ENCODE measurements around the gene FAM177B.
"Not testable (repeated sequence)": the region's sequence is repeated elsewhere in the genome, so short reads cannot be mapped to it uniquely, and the experiment has no call there.

FAM177B gene

GRCh38 chr1:222739929-222740328, 2.9 kb downstream of the FAM177B start:
- no peak for DNase-seq (ENCODE audit: low read depth)

GRCh38 chr1:222741630-222742457, 4.8 kb downstream of the FAM177B start:
- DNase-seq (ENCODE audit: low read depth), result not testable (repeated sequence)

GRCh38 chr1:222749927-222750326, 12.9 kb downstream of the FAM177B start:
- peak; percentile 7 for DNase-seq (ENCODE audit: low read depth)

- DNase-seq (ENCODE audit: low read depth), result no peak
Measured at GRCh38 chr1:222750651-222751050, 13.6 kb downstream of the FAM177B start.

DNA sequence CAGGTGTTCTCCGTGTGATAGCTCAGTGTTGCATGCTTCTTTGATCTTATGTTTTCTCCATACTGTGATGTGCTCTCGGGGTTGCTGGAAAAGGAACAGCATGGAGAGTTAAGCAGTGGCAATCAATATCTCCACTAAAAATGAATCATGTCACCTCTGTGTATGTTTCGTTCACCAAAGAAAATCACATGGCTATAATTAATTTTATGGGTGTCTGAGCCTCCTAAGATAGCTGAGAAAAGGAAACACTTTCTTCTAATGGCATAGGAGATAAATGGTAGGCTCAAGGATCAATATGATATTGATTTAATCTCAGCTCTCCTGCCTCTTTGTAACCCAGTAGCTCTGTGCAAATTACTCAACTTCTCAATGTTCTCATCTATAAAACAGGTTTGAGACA, 14.3 kb downstream of the FAM177B start:
- no peak for DNase-seq (ENCODE audit: low read depth)

DNA sequence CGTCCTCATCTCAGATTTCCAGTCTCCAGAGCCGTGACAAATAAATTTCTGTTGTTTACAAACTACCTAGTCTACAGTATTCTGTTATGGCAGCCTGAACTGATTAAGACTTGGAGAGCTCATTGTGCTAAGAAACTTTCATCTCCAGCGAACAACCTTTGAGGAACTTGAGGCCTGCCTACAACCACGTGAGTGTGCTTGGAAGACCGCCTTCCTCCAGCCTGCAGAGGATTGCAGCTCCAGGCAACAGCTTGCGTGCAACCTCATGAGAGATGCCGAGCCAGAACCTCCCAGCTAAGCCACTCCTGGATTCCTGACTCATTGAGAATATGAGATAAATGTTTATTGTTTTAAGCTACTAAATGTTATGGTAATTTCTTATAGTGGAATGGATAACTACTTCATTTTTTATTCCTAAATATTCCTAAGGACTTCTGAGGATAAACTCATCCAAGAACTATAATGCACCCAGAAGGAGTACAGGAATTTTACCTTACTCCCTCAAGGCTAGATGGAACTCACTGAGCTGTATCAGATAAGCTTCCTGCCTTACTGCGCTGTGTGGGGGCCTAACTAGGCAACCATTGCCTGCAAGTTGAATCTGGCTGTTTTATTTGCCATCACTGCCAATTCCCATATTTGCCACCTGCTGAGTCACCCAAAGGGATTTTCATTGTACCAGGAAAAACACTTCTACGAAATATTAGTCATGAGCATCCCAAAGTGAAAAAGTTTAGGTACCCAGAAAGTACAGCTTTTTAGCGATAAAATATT, 17.6 kb downstream of the FAM177B start:
- DNase-seq (ENCODE audit: low read depth), result peak; percentile 93

- DNase-seq (ENCODE audit: low read depth), result no peak
Measured at GRCh38 chr1:222757646-222758268, 20.8 kb downstream of the FAM177B start.

DNA sequence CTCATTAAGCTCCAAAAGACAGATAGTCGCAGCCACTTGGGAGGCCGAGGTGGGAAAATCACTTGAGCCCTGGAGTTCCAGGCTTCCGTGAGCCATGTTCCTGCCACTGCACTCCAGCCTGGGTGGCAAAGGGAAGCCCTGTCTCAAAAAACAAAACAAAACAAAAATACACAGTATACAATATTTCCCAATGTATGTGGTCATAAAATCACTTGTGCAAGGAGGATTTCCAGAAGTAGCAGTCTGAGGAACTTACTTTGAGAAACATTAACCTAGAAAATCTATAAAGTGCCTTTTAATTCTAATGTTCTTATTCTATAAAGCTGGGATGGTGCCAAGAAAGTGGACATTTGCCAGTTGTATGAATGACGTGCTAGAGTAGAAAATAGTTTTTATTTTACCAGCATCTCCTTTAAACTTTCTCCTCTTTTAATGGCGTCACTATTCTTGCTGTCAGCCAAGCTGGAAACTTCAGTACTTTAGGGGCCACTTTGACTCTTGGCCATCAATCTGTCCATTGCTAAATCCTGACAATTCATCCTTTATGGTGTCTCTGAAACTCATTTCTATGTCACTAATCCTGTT, 22.5 kb downstream of the FAM177B start:
- no peak for DNase-seq (ENCODE audit: low read depth)

DNA sequence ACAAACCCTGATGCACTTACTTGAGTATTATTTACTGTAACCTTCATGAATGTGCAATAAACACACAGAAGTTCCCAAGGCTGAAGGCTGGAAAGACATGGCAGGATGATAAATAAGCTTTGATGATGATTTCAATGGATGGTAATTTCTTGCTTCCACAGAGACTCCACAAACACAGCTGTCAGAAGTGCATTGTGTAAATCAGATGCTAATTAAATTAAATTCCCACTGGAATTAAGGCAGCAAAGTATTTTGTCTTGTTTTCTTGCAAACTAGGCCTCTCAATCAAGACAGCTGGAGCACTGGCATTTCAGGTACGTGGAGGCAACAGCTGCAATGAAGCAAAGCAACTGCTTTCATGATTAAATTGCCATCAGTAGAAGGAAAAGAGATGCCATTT, 24.1 kb downstream of the FAM177B start:
- no peak for DNase-seq (ENCODE audit: low read depth)

DNA sequence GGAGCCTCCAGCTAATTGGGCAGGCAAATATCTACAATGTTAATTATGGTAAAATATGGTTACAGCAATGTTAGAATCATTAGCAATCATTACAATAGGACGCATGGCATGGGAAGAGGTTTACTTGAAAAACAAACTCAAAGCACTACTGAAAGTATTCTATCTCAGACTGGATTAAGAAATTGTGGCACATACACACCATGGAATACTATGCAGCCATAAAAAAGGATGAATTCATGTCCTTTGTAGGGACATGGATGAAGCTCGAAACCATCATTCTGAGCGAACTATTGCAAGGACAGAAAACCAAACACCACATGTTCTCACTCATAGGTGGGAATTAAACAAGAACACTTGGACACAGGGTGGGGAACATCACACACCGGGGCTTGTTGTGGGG, 25.2 kb downstream of the FAM177B start:
- not testable (repeated sequence) for DNase-seq (ENCODE audit: low read depth)

- DNase-seq (ENCODE audit: low read depth), result no peak
Measured at GRCh38 chr1:222767152-222767571, 30.2 kb downstream of the FAM177B start.

- DNase-seq (ENCODE audit: low read depth), result no peak
Measured at GRCh38 chr1:222768592-222768991, 31.6 kb downstream of the FAM177B start.

DNA sequence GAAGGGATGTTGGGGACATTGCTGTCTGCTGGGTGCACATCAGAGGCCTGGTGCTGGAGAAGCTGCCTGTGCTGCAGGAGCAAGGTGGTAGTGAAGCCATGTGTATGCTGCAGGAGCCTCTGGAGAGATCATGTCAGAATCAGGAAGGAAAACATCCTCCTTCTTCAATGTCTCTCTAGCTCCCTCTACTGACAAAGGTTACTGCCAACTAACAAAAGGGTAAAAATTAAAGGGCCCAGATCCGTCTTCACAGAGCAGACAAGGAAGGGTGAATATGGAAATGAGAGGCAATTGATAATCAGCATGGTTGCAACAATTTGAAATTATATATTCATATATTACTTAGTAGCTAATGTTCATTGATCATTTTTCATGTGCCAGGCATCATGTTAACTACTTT, 32.2 kb downstream of the FAM177B start:
- DNase-seq (ENCODE audit: low read depth), result peak; percentile 35

DNA sequence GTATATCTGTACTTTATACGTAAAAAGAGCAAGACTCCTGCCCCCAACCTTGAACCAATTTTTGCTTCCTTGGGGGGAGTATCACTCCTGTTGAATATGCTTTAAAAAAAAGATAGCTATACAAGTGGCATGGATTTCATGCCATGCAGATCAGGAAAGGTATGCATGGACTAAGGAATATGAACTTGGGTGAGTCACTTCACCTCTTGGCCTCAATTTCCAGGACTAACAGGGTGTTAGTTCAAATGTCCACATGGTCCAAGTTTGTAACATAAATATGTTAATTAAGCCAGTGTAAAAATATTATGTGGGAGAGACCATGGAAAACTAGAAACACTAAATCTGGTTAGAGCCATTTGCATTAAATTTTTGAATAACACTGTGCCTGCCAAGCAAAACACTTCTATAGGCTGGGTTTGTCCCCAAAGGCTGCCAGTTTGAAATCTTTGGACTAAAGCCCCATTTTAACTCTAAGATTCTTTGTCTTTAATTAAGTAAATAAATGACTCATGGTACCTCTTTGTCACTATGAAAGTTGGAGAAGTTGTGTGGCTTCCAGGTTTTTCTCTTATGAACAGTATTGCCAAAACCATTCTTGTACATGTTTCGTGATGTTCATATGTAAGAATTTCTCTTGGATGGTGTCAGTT, 33.1 kb downstream of the FAM177B start:
- no peak for DNase-seq (ENCODE audit: low read depth)

DNA sequence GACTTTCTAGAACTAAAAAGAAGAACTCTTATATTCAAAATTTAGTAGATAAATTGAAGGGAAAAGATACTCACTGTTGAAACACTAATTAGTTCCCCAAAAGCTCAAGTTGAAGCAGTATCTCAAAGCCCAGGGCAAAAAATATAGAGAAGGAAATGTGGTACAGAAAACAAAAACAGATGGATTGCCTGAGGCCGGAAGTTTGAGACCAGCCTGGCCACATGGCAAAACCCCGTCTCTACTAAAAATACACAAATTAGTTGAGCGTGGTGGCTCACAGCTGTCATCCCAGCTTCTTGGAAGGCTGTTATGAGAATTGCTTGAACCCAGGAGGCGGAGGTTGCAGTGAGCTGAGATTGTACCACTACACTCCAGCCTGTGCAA, 36.0 kb downstream of the FAM177B start:
- DNase-seq (ENCODE audit: low read depth), result no peak

DNA sequence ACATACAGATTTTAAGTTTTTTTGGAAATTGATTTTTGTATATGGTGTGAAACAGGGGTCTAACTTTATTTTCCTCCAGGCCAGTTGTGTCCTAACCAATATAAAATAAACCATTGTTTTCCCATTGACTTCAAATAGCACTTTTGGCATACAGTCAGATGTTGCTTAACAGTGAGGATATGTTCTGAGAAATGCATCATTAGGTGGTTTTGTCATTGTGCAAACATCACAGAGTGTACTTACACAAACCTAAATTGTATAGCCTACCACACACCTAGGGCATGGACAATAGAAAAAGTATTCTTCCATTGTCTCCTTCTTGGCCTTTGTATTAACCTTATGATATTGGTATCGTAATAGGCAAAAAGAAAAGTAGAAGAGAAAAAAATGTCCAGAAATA, 40.5 kb downstream of the FAM177B start:
- DNase-seq (ENCODE audit: low read depth), result no peak

- peak; percentile 40 for DNase-seq (ENCODE audit: low read depth)
Measured at GRCh38 chr1:222777977-222778376, 41.0 kb downstream of the FAM177B start.

- no peak for DNase-seq (ENCODE audit: low read depth)
Measured at GRCh38 chr1:222781251-222781650, 44.2 kb downstream of the FAM177B start.

- DNase-seq (ENCODE audit: low read depth), result no peak
Measured at GRCh38 chr1:222783051-222783450, 46.0 kb downstream of the FAM177B start.

DNA sequence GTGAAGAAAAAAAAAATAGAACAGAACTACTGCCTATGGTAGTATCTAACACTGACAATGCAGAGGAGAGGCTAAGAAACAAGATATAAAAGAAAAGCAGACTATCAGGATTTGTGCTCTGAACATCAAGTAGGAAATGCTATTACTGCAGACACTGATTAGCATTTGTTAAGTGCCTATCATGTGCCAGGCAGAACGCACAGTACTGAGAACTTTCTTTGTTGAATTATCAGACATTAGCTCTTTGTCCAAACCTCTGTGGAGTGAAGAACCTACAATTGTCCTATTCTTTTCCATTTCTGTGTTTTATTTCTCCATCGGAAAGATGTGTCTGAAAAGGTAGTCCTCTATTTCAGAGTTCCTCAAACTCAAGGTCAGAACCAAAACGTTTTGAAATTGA, 47.4 kb downstream of the FAM177B start:
- no peak for DNase-seq (ENCODE audit: low read depth)

- DNase-seq (ENCODE audit: low read depth), result peak; percentile 15
Measured at GRCh38 chr1:222784916-222785315, 47.9 kb downstream of the FAM177B start.

GRCh38 chr1:222785529-222785928, 48.5 kb downstream of the FAM177B start:
- no peak for DNase-seq (ENCODE audit: low read depth)

Measured in ELR (cell line).